ENCODE results near the gene NRXN3.
"Not testable (repeated sequence)": the region's sequence is repeated elsewhere in the genome, so short reads cannot be mapped to it uniquely, and the experiment has no call there.

NRXN3 gene

GRCh38 chr14:78968265-78968664 lies 798.1 kb downstream of the NRXN3 start:
- DNase-seq: no peak

- DNase-seq: no peak
These were observed 800.5 kb downstream of the NRXN3 start for GRCh38 chr14:78970677-78971076.

- DNase-seq: no peak
These were observed 802.3 kb downstream of the NRXN3 start for GRCh38 chr14:78972440-78972839.

- DNase-seq: no peak
These were observed 804.5 kb downstream of the NRXN3 start for GRCh38 chr14:78974691-78975090.

- DNase-seq: no peak
These were observed 805.6 kb downstream of the NRXN3 start for GRCh38 chr14:78975734-78976133.

GRCh38 chr14:78978896-78979295 lies 808.7 kb downstream of the NRXN3 start:
- no peak for DNase-seq

GRCh38 chr14:78982551-78982950 lies 812.4 kb downstream of the NRXN3 start:
- no peak for DNase-seq

GRCh38 chr14:78983126-78983525 lies 813.0 kb downstream of the NRXN3 start:
- no peak for DNase-seq

- no peak for DNase-seq
These were observed 815.7 kb downstream of the NRXN3 start for GRCh38 chr14:78985668-78986381.

- no peak for DNase-seq
These were observed 816.8 kb downstream of the NRXN3 start for GRCh38 chr14:78986989-78987388.

GRCh38 chr14:78989221-78989620 lies 819.0 kb downstream of the NRXN3 start:
- DNase-seq: no peak

GRCh38 chr14:78992867-78993266 lies 822.7 kb downstream of the NRXN3 start:
- no peak for DNase-seq

- no peak for DNase-seq
These were observed 827.6 kb downstream of the NRXN3 start for GRCh38 chr14:78997811-78998210.

- DNase-seq: no peak
These were observed 839.1 kb downstream of the NRXN3 start for GRCh38 chr14:79009286-79009685.

GRCh38 chr14:79011091-79011919 lies 841.1 kb downstream of the NRXN3 start:
- DNase-seq: no peak

- DNase-seq: no peak
These were observed 841.7 kb downstream of the NRXN3 start for GRCh38 chr14:79011920-79012204.

GRCh38 chr14:79016828-79017505 lies 846.8 kb downstream of the NRXN3 start:
- DNase-seq: no peak

GRCh38 chr14:79017561-79017960 lies 847.4 kb downstream of the NRXN3 start:
- DNase-seq: no peak

- no peak for DNase-seq
These were observed 848.7 kb downstream of the NRXN3 start for GRCh38 chr14:79018836-79019235.

- DNase-seq: not testable (repeated sequence)
These were observed 849.7 kb downstream of the NRXN3 start for GRCh38 chr14:79019898-79020297.

- DNase-seq: no peak
These were observed 851.6 kb downstream of the NRXN3 start for GRCh38 chr14:79021766-79022165.

- DNase-seq: no peak
These were observed 857.0 kb downstream of the NRXN3 start for GRCh38 chr14:79027138-79027537.

GRCh38 chr14:79028281-79028680 lies 858.1 kb downstream of the NRXN3 start:
- DNase-seq: no peak

- DNase-seq: no peak
These were observed 866.3 kb downstream of the NRXN3 start for GRCh38 chr14:79036441-79036840.
